A673 (cell line): ENCODE data around the gene TMEM178B. TPM values are rescaled to one million over a fixed set of nuclear protein-coding genes. Genes with fewer than 3 reads are reported as not detected.

Source experiments
- BruUV-seq: library from RNA; stranded (reverse); fragments of 400-500 nt; replicated peaks from 2 replicates; lab custom pipeline; 2021; lab: Mats Ljungman, UMichigan
- CTCF ChIA-PET: fragments of 300-600 bp; sonication (Branson Sonifier 250); formaldehyde crosslinking; loops from one replicate; lab custom pipeline; 2022; ENCODE audit warnings: antibody characterized with exemption; lab: Charles Lee
- POLR2A ChIA-PET: fragments of 300-600 bp; sonication (Branson Sonifier 250); formaldehyde crosslinking; loops from one replicate; lab custom pipeline; 2022; ENCODE audit warnings: antibody characterized with exemption; ENCODE audit not compliant: low non-redundant PET; lab: Charles Lee
- DNase-seq: peaks from one replicate; pipeline ENCODE4 v3.0.0-alpha.2; 2015; ENCODE audit warnings: low spot score
- H3K27ac ChIP-seq: fragments of 200-600 bp; sonication (generic); 2 replicates; pipeline ENCODE4 v1.5.1; 2016; ENCODE audit warnings: mixed run types, low read depth, mild to moderate bottlenecking, mixed read lengths, antibody characterized with exemption, low read length; ENCODE audit not compliant: poor library complexity, severe bottlenecking
- H3K27me3 ChIP-seq: fragments of 200-600 bp; sonication (generic); replicated peaks from 2 replicates; pipeline ENCODE4 v1.6.1; 2017; ENCODE audit warnings: mixed run types, low read depth, mild to moderate bottlenecking, mixed read lengths, antibody characterized with exemption, low read length; ENCODE audit not compliant: insufficient read depth, poor library complexity
- H3K36me3 ChIP-seq: fragments of 200-600 bp; sonication (generic); 2 replicates; pipeline ENCODE4 v1.6.1; 2016; ENCODE audit warnings: mixed run types, mild to moderate bottlenecking, mixed read lengths, antibody characterized with exemption, low read length; ENCODE audit not compliant: insufficient read depth, poor library complexity, severe bottlenecking
- H3K4me1 ChIP-seq: fragments of 200-600 bp; sonication (generic); 2 replicates; pipeline ENCODE4 v1.6.1; 2017; ENCODE audit warnings: mixed run types, mild to moderate bottlenecking, mixed read lengths, antibody characterized with exemption, low read length; ENCODE audit not compliant: insufficient read depth, poor library complexity, severe bottlenecking
- H3K4me3 ChIP-seq: fragments of 200-600 bp; sonication (generic); 2 replicates; pipeline ENCODE4 v1.5.1; 2016; ENCODE audit warnings: low read depth, mixed run types, mild to moderate bottlenecking, mixed read lengths, low read length; ENCODE audit not compliant: poor library complexity, severe bottlenecking
- H3K9me3 ChIP-seq: fragments of 200-600 bp; sonication (generic); 2 replicates; pipeline ENCODE4 v1.6.1; 2016; ENCODE audit warnings: mixed run types, low read depth, mild to moderate bottlenecking, mixed read lengths, antibody characterized with exemption, low read length; ENCODE audit not compliant: poor library complexity, severe bottlenecking
- EZH2 ChIP-seq: fragments of 200-600 bp; sonication (generic); IDR thresholded peaks from 2 replicates; pipeline ENCODE4 v1.6.1; 2017; ENCODE audit warnings: borderline replicate concordance, low read depth, mild to moderate bottlenecking, mixed read lengths, antibody characterized with exemption, low read length; ENCODE audit not compliant: poor library complexity, severe bottlenecking
- intact Hi-C: fragments of 100-400 bp; cut with micrococcal nuclease; formaldehyde crosslinking; loops from one replicate; pipeline ENCODE4 v1.10.0; 2022; ENCODE audit not compliant: unreplicated experiment
- total RNA-seq: library from RNA; stranded (reverse); gene quantifications from 2 replicates; pipeline ENCODE4 v1.2.3, GENCODE V29; 2021
- TF ChIP-seq, protein P1 (sequence below): fragments of 300-800, 200-600 bp; sonication (generic); conservative IDR thresholded peaks from 2 replicates; pipeline ENCODE4 v1.5.1; 2017; ENCODE audit warnings: low read depth, mild to moderate bottlenecking, antibody characterized with exemption, low read length, moderate library complexity, mixed read lengths

Gene TMEM178B
- total RNA-seq, 1 experiment from 2014 or later = 2.8 TPM

DNA sequence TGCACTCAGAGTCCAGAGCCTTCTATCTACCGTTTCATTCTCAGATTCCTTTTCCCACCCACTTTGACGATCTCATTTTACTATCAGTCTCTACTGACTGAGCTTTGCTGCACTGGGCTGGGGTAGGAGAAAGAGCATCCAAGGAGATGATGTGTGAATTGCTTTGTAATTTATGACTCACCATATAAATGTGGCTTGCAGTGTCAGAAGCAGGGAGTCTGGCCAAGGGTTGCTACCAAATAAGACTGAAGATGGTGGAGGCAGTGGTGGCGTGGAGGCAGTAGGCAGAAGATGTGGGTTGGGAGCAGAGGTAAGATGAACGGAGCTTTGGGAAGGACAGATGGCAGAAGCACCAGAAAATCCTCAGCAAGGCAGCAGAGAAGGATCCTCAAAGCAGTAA is 404.0 kb downstream of the TMEM178B start:
- H3K4me3 ChIP-seq = no peak overlapping the region
- no peak overlapping the region for H3K27ac ChIP-seq
- ChIA-PET POLR2A (no interaction called here), CTCF (no interaction called here)
- no TSS peak for BruUV-seq
- H3K4me1 ChIP-seq = no peaks in the 10 kb centered on the region
- H3K36me3 ChIP-seq = no peaks in the 10 kb centered on the region
- H3K9me3 ChIP-seq = no peaks in the 10 kb centered on the region
- intact Hi-C loops = no loop called here
- DNase-seq = no peak
- no peaks in the 10 kb centered on the region for H3K27me3 ChIP-seq
- TF ChIP-seq EZH2 = no peak
- TF ChIP-seq, protein P1, sequence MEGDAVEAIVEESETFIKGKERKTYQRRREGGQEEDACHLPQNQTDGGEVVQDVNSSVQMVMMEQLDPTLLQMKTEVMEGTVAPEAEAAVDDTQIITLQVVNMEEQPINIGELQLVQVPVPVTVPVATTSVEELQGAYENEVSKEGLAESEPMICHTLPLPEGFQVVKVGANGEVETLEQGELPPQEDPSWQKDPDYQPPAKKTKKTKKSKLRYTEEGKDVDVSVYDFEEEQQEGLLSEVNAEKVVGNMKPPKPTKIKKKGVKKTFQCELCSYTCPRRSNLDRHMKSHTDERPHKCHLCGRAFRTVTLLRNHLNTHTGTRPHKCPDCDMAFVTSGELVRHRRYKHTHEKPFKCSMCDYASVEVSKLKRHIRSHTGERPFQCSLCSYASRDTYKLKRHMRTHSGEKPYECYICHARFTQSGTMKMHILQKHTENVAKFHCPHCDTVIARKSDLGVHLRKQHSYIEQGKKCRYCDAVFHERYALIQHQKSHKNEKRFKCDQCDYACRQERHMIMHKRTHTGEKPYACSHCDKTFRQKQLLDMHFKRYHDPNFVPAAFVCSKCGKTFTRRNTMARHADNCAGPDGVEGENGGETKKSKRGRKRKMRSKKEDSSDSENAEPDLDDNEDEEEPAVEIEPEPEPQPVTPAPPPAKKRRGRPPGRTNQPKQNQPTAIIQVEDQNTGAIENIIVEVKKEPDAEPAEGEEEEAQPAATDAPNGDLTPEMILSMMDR = no peak

DNA sequence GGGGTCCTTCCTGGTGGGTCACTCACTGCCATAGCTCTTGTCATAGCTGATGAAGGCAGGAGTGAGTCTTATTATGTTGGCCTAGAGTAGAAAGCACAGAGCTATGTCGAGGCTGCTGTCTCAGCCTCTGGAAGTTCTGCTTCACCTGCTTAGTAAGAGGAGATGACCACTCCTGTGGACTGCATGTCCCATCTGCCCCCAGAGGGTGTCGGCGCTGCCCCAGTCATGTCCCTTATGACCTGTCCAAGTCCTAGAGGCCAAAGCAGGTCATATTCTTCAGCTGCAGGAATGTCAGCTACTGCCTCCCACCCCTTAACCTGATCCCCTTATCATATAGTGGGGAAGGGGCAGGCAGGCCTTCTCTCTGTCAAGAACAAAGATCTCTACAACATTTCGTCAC is 405.0 kb downstream of the TMEM178B start:
- H3K9me3 ChIP-seq = no peaks in the 10 kb centered on the region
- H3K27me3 ChIP-seq = no peaks in the 10 kb centered on the region
- no peaks in the 10 kb centered on the region for H3K36me3 ChIP-seq
- TF ChIP-seq, protein P1 = no peak
- no peak for TF ChIP-seq EZH2
- no peak for DNase-seq
- ChIA-PET POLR2A (no interaction called here), CTCF (no interaction called here)
- no TSS peak for BruUV-seq
- no peak overlapping the region for H3K4me3 ChIP-seq
- H3K4me1 ChIP-seq = no peaks in the 10 kb centered on the region
- no peak overlapping the region for H3K27ac ChIP-seq
- intact Hi-C loops = no loop called here

DNA sequence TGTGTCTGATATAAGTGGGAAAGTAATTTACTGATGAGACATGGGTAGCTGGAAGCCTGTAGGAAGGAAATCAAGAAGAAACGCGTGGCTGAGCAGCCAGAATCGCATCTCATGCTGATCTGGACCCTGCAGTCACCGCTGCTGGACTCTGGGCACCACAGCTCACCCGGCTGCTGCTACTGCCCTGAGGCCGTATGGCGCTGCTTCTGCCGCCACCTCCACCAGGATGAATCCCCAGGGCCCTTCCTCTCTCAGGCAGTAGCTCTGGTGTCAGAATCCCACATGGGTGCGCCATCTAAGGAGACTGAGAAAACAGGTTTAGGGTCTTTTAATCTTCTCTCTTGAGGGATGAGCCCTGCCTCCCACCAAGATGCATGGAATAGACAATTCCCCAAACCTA is 407.1 kb downstream of the TMEM178B start:
- Histone ChIP-seq H3K4me1 (no peaks in the 10 kb centered on the region), H3K9me3 (no peaks in the 10 kb centered on the region), H3K27ac (no peak overlapping the region), H3K27me3 (no peaks in the 10 kb centered on the region), H3K36me3 (no peaks in the 10 kb centered on the region), H3K4me3 (no peak overlapping the region)
- intact Hi-C loops = no loop called here
- BruUV-seq = no TSS peak
- ChIA-PET CTCF (no interaction called here), POLR2A (no interaction called here)
- TF ChIP-seq, protein P1 = no peak
- no peak for TF ChIP-seq EZH2
- DNase-seq = no peak
